NCI-H1417 (cell line): ENCODE measurements around the gene KASH5.

Experiments
- DNase-seq, 3 experiments: peaks; one replicate each; lab custom pipeline; 2025; lab: John Stamatoyannopoulos, UW

Gene KASH5, protein sequence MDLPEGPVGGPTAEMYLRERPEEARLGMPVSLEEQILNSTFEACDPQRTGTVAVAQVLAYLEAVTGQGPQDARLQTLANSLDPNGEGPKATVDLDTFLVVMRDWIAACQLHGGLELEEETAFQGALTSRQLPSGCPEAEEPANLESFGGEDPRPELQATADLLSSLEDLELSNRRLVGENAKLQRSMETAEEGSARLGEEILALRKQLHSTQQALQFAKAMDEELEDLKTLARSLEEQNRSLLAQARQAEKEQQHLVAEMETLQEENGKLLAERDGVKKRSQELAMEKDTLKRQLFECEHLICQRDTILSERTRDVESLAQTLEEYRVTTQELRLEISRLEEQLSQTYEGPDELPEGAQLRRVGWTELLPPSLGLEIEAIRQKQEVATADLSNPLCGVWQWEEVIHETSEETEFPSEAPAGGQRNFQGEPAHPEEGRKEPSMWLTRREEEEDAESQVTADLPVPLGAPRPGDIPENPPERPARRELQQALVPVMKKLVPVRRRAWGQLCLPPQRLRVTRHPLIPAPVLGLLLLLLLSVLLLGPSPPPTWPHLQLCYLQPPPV

DNA sequence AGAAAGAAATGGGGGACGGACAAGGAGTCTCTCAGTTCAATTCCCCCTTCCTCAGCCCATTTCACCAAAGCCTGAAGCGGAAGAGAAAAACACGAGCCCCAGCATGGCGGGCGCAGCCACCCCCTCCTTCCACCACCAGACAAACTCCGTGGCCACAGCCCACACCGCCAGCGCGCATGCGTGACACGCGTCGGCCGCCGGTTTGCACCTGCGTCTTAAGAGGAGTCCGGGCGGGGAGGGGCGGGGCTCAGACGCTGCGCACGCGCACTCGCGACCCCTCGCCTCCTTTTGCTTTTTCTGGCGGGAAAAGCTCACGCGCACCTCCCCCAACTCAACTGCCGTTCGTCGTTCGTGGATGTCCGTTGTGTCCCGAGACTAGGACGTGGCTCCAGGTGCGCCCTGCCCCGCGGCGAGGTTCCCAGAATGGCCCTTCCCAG lies at the start of gene KASH5:
Gene KASH5 (plus strand): TSS at position 314 of the 437 bp plus-strand sequence. CDS start 2,635 bp downstream, outside the sequence.
- peak in 1 of 3 experiments; percentile 24 for DNase-seq

DNA sequence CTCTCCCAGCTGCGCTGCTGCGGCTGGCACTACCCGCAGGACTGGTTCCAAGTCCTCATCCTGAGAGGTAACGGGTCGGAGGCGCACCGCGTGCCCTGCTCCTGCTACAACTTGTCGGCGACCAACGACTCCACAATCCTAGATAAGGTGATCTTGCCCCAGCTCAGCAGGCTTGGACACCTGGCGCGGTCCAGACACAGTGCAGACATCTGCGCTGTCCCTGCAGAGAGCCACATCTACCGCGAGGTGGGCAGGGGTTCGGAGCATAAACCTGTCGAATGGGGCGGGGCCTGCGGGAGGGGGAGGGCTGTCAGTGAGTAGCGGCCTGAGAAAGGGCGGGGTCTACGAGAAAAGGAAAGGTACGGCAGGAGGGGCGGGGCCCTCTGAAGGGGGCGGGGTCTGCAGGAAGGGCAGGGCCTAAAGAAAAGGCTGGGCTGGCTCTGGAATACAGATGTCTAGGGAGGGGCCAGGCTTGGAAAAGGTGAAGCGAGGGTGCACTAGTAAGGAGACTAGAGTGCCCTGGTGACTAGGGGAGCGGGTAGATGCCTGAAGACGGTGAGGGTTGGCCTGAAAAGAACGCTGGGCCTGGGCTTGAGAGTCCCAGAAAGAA lies 49.3 kb upstream of the KASH5 start:
- DNase-seq: peak in 1 of 3 experiments; percentile 83

DNA sequence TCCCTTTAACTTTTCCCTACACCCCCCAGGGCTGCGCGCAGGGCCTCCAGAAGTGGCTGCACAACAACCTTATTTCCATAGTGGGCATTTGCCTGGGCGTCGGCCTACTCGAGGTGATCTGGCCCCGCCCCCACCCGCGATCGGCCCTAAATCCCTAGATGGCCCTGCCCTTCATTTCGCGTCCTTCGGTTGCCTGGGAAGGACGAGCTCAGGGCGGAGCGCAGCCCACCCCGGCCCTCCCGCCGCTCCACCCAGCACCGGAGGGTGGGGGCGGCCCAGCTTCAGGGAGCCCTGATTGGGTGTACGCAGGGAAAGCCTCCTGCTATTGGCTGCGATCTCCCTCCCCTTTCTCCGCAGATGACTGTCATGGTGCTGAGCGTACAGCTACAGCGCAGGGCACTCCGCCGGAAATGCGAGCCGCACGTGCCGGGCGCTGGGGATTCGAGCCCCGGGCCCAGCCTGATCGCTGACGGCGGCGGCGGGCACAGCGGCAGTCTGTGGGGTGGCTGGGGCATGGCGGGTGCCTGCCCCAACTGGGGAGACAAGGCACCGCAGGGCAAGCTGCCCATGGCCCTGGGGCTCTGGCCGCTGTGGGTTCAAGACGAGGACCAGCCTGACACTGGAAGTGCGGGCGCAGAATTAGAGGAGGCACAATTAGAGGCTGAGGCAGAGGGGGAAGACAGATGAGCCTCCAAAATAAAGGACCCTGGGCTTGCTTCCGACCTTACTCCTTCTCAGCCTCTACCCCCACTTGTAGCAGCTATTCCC lies 48.6 kb upstream of the KASH5 start:
- peak in 1 of 3 experiments; percentile 81 for DNase-seq

DNA sequence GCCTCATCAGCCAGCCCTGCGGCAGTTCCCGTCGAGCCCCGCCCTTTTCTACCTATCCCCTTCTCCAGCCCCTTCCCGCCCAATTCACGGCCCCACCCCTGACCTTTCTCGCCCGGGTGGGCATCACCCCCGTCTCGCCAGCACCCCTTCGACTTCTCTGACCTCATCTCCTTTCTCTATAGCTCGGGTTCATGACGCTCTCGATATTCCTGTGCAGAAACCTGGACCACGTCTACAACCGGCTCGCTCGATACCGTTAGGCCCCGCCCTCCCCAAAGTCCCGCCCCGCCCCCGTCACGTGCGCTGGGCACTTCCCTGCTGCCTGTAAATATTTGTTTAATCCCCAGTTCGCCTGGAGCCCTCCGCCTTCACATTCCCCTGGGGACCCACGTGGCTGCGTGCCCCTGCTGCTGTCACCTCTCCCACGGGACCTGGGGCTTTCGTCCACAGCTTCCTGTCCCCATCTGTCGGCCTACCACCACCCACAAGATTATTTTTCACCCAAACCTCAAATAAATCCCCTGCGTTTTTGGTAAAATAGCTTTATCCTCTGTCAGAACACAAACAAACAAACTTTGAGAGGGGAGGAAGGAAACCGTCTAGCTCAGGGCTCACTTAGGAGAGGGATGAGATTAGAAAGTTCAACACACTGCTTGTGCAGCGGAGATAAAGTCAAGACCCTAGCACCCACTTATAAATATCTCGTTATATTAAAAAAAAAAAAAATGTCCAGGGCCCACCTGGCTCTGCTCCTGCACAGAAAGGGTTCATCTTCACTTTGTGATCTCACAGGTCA lies 47.8 kb upstream of the KASH5 start:
- peak; percentile 23 to 56 (median 55) for DNase-seq

GRCh38 chr19:49340865-49341718 lies 47.0 kb upstream of the KASH5 start:
- no peak for DNase-seq

- DNase-seq: no peak
Observed at GRCh38 chr19:49342291-49342721, 45.7 kb upstream of the KASH5 start.

DNA sequence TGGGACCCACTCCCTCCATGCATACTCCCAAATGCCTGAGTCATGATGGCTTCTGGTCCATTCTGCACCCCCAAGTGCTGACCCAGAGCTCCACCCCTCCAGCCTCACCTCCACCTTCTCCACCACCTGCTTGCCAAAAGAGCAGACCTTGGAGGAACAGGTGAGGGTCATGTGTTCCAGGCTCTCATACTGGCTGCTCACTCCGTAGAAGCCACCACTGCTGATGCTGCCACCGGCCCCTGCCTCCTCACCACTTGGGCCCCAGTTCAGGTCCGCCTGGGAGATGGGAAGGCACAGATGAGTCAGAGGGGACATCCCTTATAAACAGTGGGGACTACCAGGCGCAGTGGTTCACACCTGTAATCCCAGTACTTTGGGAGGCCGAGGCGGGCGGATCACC lies 44.9 kb upstream of the KASH5 start:
- no peak for DNase-seq

DNA sequence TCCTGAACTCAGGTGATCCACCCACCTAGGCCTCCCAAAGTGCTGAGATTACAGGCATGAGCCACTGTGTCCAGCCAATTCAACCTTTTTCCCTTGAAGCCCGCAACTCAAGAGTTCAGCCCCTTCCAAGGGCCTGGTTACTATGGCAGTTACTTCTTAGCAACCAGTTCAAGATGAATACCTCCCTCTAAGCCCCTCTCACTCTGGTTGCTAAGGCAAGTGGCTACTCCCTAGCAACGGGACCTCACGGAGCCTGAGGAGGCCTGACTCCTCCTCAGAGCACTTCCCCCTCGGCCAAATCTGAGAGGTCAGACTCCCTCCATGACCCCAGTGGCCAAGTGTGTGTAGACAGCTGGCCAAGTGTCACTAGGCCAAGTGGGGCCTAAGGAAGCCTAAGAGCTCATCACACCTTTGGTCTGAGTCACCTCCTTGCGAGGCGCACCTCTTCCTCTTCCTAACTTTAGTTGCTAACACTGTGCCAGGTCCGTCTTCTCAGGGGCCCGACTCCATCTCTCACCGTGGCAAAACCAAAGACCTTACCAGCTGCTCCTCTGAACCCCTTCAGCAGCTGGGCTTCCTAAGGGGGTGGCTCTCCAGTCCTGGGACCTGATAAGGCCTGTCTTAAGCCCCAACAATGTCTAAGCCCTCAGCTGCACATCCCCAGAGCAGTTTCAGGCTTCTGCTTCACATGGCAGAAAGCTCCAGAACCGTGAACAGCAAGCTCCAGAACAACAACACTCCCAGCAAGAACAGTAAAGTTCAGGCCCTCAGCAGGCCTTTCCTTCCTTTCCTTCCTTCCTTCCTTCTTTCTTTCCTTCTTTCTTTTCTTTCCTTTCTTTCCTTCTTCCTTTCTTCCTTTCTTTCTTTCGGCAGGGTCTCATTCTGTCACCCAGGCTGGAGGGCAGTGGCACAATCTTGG lies 43.3 kb upstream of the KASH5 start:
- DNase-seq: peak in 1 of 3 experiments; percentile 32

GRCh38 chr19:49347191-49347590 lies 40.9 kb upstream of the KASH5 start:
- no peak for DNase-seq

DNA sequence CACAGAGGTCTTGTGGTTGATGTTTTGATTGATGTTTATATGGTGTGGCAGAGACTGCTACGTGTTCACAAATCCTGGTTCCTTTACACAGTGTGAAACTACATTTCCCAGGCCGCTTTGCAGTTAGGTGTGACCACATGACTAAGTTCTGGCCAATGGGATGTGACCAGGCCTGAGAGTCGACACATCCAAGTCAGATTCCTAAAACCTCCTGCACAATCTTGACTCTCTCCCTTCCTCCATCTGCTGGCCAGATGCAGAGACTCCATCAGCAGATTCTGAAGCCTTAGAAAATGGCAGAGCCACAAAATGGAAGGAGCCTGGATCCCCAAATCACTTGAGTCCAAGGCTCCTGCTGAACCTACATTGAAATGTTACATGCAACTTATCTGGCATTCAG lies 40.2 kb upstream of the KASH5 start:
- peak in 1 of 3 experiments; percentile 32 for DNase-seq

DNA sequence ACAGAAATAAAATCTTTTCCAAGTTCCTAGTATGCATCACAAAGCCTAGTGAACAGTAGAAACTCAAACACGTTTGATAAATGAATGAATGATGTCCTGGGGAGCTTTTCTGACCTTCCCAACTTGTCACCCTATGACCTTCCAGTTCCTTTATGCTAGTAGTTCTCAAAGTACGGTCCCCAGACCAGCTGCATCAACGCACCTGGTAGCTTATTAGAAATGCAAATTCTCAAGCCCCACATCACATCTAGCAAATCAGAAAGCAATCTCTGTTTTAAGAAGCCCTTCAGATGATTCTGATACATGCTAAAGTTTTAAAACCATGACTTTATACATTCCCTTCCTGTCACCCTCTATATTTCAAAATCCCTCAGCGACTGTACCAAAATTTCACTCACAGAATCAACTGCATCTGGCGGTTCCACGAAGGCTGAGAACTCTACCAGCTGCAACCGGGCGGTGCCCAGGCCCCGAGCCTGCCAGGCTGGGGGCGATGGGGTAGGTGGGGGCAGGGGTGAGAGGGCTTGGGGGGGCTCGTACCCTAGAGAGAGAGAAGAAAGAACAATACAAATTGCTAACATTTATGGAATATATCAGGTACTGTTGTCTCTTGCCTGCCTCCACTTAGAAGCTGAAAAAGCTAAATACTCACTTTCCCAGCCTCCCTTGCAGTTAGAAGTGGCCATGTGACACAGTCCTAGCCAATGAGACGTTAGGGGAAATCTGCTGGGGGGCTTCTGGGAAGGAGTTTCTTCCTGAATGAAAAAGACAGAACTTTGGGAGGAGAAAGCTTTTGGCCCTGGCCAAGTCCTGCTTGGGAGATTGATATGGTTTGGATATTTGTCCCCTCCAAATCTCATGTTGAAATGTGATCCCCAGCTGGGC lies 39.5 kb upstream of the KASH5 start:
- DNase-seq: no peak

DNA sequence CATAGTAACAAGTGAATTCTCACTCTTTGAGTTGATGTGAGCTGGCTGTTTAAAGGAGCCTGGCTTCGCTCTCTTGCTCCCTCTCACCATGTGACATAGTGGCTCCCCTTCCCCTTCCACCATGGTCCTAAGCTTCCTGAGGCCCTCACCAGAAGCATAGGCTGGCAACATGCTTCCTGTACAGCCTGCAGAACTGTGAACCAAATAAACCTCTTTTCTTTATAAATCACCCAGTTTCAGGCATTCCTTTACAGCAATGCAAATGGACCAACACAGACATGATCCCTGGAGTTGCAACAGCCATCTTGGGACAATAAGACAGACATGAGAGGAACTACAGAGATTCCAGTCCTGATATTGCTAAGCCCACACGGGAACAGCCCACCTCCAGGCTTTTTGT lies 38.5 kb upstream of the KASH5 start:
- no peak for DNase-seq

DNA sequence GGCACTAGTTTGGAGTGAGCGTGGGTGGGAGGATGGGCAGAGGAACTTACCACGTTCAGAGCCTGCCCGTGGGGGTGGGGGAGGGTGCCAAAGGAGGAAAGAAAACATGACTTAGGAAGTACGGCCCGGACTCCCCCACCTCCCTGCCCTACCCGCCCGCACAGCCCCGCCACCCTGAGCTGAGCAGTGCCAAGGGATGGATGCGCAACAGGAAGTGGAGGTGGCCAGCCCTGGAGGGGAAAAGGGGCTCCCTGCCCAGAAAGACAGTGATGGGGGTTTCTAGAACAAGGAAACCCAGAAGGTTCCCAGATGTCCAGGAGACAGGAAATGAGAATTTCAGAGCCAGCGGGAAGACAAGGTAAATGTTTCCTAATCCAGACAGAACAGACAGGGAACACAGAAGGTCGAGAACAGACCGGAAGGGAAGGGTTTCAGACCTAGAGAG lies 32.1 kb upstream of the KASH5 start:
- no peak for DNase-seq

DNA sequence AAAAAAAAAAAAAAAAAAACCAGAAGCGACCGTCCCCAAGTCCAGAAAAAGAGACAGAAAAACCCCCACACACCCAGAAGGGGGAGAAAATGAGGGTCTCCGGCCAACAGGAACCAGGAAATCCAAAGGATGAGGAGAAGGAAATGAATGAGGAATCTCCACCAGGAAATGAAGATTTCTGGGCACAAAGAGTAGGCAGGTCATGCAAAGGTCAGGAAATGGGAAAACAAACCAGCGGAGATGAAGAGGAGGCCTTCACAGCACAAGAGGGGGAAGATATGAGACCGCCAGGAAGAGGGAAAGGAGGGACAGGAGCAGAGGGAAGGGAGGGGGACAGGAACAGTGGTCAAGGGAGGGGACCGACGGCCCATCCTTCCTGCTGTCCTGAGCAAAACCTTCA lies 31.7 kb upstream of the KASH5 start:
- DNase-seq: no peak

- no peak for DNase-seq
Observed at GRCh38 chr19:49357186-49357585, 30.9 kb upstream of the KASH5 start.

- DNase-seq: no peak
Observed at GRCh38 chr19:49359851-49360820, 27.9 kb upstream of the KASH5 start.

GRCh38 chr19:49361438-49362047 lies 26.5 kb upstream of the KASH5 start:
- DNase-seq: no peak
